ENCODE data around the gene MRAP.
"Not testable (repeated sequence)": the region's sequence is repeated elsewhere in the genome, so short reads cannot be mapped to it uniquely, and the experiment has no call there.

Gene MRAP

GRCh38 chr21:32257962-32258785, 40.5 kb upstream of the MRAP start:
- DNase-seq (ENCODE audit: low spot score) = peak; percentile 79
- TF ChIP-seq, protein P1, sequence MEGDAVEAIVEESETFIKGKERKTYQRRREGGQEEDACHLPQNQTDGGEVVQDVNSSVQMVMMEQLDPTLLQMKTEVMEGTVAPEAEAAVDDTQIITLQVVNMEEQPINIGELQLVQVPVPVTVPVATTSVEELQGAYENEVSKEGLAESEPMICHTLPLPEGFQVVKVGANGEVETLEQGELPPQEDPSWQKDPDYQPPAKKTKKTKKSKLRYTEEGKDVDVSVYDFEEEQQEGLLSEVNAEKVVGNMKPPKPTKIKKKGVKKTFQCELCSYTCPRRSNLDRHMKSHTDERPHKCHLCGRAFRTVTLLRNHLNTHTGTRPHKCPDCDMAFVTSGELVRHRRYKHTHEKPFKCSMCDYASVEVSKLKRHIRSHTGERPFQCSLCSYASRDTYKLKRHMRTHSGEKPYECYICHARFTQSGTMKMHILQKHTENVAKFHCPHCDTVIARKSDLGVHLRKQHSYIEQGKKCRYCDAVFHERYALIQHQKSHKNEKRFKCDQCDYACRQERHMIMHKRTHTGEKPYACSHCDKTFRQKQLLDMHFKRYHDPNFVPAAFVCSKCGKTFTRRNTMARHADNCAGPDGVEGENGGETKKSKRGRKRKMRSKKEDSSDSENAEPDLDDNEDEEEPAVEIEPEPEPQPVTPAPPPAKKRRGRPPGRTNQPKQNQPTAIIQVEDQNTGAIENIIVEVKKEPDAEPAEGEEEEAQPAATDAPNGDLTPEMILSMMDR (IDR thresholded peaks at IDR 0.05; ENCODE audit: extremely low read depth, missing control alignments) = peak; percentile 49

- not testable (repeated sequence) for DNase-seq (ENCODE audit: low spot score)
Measured at GRCh38 chr21:32258786-32259048, 39.9 kb upstream of the MRAP start.

GRCh38 chr21:32260130-32260529, 38.5 kb upstream of the MRAP start:
- no peak for DNase-seq (ENCODE audit: low spot score)
- TF ChIP-seq, protein P1 (IDR thresholded peaks at IDR 0.05; ENCODE audit: extremely low read depth, missing control alignments) = no peak

DNA sequence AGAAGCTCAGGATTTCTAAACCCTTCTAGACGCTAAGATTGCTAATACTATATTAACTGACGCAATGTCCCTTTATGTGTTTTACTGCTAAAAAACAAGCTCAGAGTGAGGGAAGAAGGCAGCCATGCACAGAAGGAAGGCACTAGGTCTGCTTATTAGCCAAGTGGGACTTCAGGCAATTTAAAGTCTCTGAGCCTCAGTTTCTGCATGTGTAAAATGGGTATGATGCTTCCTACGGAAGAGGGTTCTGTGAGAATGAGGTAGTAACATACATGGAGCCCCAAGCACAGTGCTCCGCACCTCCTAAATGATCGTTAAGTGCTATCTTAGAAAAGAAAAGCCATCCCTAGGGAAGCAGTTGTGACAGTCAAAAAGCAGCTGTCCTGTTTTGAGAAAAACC, 36.7 kb upstream of the MRAP start:
- no peak for DNase-seq (ENCODE audit: low spot score)
- TF ChIP-seq, protein P1 (IDR thresholded peaks at IDR 0.05; ENCODE audit: extremely low read depth, missing control alignments) = no peak

DNA sequence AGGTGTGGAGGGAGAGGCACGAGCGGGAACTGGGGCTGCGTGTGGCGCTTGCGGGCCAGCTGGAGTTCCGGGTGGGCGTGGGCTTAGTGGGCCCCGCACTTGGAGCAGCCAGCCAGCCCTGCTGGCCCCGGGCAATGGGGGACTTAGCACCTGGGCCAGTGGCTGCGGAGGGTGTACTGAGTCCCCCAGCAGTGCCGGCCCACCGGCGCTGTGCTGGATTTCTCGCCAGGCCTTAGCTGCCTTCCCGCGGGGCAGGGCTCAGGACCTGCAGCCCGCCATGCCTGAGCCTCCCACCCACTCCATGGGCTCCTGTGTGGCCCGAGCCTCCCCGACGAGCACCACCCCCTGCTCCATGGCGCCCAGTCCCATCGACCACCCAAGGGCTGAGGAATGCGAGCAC, 33.3 kb upstream of the MRAP start:
- not testable (repeated sequence) for DNase-seq (ENCODE audit: low spot score)

DNA sequence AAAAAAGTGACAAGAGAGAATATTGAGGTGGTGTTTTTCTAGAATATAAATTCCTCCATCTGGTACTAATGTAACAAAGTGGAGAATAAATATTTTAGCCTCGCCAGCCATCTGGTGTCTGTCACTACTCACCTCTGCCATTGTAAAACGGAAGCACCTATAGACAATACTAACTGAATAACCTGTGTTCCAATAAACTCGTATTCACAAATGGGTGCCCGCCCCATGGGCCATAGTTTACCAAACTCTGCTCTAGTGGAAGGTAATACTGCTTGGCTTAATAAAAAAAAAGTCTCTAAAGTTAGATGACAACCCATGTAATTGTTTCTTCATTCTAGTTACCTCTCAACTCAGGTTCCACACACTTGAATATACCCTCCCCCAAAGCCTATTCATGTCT, 27.9 kb upstream of the MRAP start:
- TF ChIP-seq, protein P1 (IDR thresholded peaks at IDR 0.05; ENCODE audit: extremely low read depth, missing control alignments) = no peak
- DNase-seq (ENCODE audit: low spot score) = no peak

GRCh38 chr21:32276671-32277070, 22.0 kb upstream of the MRAP start:
- TF ChIP-seq, protein P1 (IDR thresholded peaks at IDR 0.05; ENCODE audit: extremely low read depth, missing control alignments) = no peak
- DNase-seq (ENCODE audit: low spot score) = no peak

DNA sequence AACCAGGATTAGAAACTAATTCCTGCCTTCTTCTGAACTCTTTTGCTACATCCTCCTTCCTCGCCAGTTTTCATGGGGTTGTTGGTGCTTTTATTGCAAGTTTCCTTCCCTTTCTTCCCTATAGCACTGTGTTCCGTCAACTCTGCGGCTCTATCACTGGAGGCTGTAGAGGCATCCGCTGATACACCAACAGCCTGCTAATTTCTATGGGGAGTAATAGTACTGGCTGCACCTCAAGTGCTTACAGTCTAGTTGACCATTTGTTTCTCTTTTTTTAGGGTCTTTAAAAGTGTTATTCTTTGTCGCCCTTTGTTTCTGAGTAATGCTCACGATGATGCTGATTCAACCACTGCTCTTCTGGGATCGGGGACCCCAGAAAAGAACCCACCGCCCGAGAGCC, 20.6 kb upstream of the MRAP start:
- TF ChIP-seq, protein P1 (IDR thresholded peaks at IDR 0.05; ENCODE audit: extremely low read depth, missing control alignments) = no peak
- no peak for DNase-seq (ENCODE audit: low spot score)
